MM.1S (cell line): ENCODE results near the gene GFOD1.
"Not testable (repeated sequence)": the region's sequence is repeated elsewhere in the genome, so short reads cannot be mapped to it uniquely, and the experiment has no call there.

Experiments
- DNase-seq: peaks from one replicate; pipeline ENCODE4 v3.0.0-alpha.2; 2015
- H2AFZ ChIP-seq: fragments of 300-600 bp; sonication (generic); 2 replicates; pipeline ENCODE4 v1.6.0; 2016; ENCODE audit warnings: antibody characterized with exemption, low read length
- H3F3A ChIP-seq: fragments of 300-600 bp; sonication (generic); 2 replicates; pipeline ENCODE4 v1.6.1; 2016; ENCODE audit warnings: mild to moderate bottlenecking, antibody characterized with exemption, low read length, moderate library complexity, mixed read lengths; ENCODE audit not compliant: insufficient read depth
- H3K27ac ChIP-seq: fragments of 300-600 bp; sonication (generic); 2 replicates; pipeline ENCODE4 v1.5.1; 2016; ENCODE audit warnings: mild to moderate bottlenecking, low read length
- H3K27me3 ChIP-seq: fragments of 300-600 bp; sonication (generic); replicated peaks from 2 replicates; pipeline ENCODE4 v1.6.0; 2016; ENCODE audit warnings: low read length; ENCODE audit not compliant: insufficient read depth
- H3K36me3 ChIP-seq: fragments of 300-600 bp; sonication (generic); replicated peaks from 2 replicates; pipeline ENCODE4 v1.6.1; 2016; ENCODE audit warnings: mild to moderate bottlenecking, low read length, mixed read lengths; ENCODE audit not compliant: insufficient read depth
- H3K4me1 ChIP-seq: fragments of 300-600 bp; sonication (generic); 2 replicates; pipeline ENCODE4 v1.6.1; 2016; ENCODE audit warnings: low read length, mixed read lengths
- H3K4me2 ChIP-seq: fragments of 300-600 bp; sonication (generic); 2 replicates; pipeline ENCODE4 v1.6.0; 2016; ENCODE audit warnings: low read depth, low read length
- H3K4me3 ChIP-seq: fragments of 300-600 bp; sonication (generic); 2 replicates; pipeline ENCODE4 v1.5.1; 2016; ENCODE audit warnings: low read length, mixed read lengths
- H3K79me2 ChIP-seq: fragments of 300-600 bp; sonication (generic); 2 replicates; pipeline ENCODE4 v1.6.1; 2016; ENCODE audit warnings: mixed run types, low read length, mixed read lengths
- H3K9ac ChIP-seq: fragments of 300-600 bp; sonication (generic); 2 replicates; pipeline ENCODE4 v1.6.1; 2016; ENCODE audit warnings: low read length, mixed read lengths
- H3K9me2 ChIP-seq: fragments of 300-600 bp; sonication (generic); replicated peaks from 2 replicates; pipeline ENCODE4 v1.6.1; 2016; ENCODE audit warnings: mild to moderate bottlenecking, low read length, mixed read lengths; ENCODE audit not compliant: insufficient read depth
- H3K9me3 ChIP-seq: fragments of 300-600 bp; sonication (generic); replicated peaks from 2 replicates; pipeline ENCODE4 v1.6.1; 2016; ENCODE audit warnings: mild to moderate bottlenecking, low read length, mixed read lengths; ENCODE audit not compliant: insufficient read depth
- H4K20me1 ChIP-seq: fragments of 300-600 bp; sonication (generic); 2 replicates; pipeline ENCODE4 v1.6.1; 2016; ENCODE audit warnings: mild to moderate bottlenecking, low read length, moderate library complexity, mixed read lengths; ENCODE audit not compliant: insufficient read depth
- CTCF ChIP-seq: fragments of 300-600 bp; sonication (generic); IDR thresholded peaks from 2 replicates; pipeline ENCODE4 v1.5.1; 2016; ENCODE audit warnings: antibody characterized with exemption, low read length, mixed read lengths
- EZH2 ChIP-seq: fragments of 300-600 bp; sonication (generic); optimal IDR thresholded peaks from 2 replicates; pipeline ENCODE3; 2017; ENCODE audit warnings: low read depth, mild to moderate bottlenecking, antibody characterized with exemption, low read length, mixed read lengths
- EZH2phosphoT487 ChIP-seq: fragments of 300-600 bp; sonication (generic); IDR thresholded peaks from 2 replicates; pipeline ENCODE4 v1.6.1; 2018; ENCODE audit warnings: antibody characterized with exemption, low read length

The GFOD1 gene

DNA sequence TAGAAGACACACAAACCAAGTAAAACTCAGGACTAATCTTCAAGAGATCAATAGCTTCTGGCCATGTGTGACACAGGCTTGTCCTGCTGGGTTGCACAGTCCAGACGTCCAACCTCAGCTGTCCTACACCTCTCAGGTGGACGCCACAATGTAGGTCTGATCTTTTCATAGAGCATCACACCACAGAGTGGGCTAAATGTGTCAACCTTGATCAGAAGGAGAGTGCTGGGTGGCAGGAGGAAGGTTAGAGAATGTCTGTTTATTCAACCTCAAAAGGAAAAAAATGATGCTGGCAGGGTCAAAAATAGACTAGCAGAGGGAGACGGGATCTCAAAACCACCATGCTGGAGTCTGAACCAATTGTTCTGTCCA lies 41.7 kb downstream of the GFOD1 start:
- TF ChIP-seq EZH2phosphoT487 (no peak), CTCF (no peak), EZH2 (no peak)
- Histone ChIP-seq H3K4me1 (peaks cover 6% of the 10 kb centered on the region; the same call in 1 of the 2 replicates), H4K20me1 (no peaks in the 10 kb centered on the region), H3K79me2 (no peaks in the 10 kb centered on the region), H3K9me3 (no peaks in the 10 kb centered on the region), H3F3A (no peaks in the 10 kb centered on the region), H3K36me3 (no peaks in the 10 kb centered on the region), H3K9me2 (no peaks in the 10 kb centered on the region), H2AFZ (no peak overlapping the region), H3K9ac (no peak overlapping the region), H3K27ac (no peak overlapping the region), H3K4me3 (no peak overlapping the region), H3K27me3 (no peaks in the 10 kb centered on the region), H3K4me2 (no peak overlapping the region)
- DNase-seq: no peak

GRCh38 chr6:13445005-13445743 lies 42.2 kb downstream of the GFOD1 start:
- H3K9me3 ChIP-seq: no peaks in the 10 kb centered on the region
- no peaks in the 10 kb centered on the region for H3K79me2 ChIP-seq
- no peak overlapping the region for H2AFZ ChIP-seq
- no peak overlapping the region for H3K4me3 ChIP-seq
- no peaks in the 10 kb centered on the region for H3F3A ChIP-seq
- H3K27ac ChIP-seq: no peak overlapping the region
- no peaks in the 10 kb centered on the region for H3K36me3 ChIP-seq
- no peak for TF ChIP-seq CTCF
- no peak for TF ChIP-seq EZH2phosphoT487
- TF ChIP-seq EZH2: no peak
- no peaks in the 10 kb centered on the region for H4K20me1 ChIP-seq
- H3K4me2 ChIP-seq: no peak overlapping the region
- peaks cover 6% of the 10 kb centered on the region; the same call in 1 of the 2 replicates for H3K4me1 ChIP-seq
- no peak overlapping the region for H3K9ac ChIP-seq
- no peaks in the 10 kb centered on the region for H3K9me2 ChIP-seq
- DNase-seq: no peak
- no peaks in the 10 kb centered on the region for H3K27me3 ChIP-seq

- Histone ChIP-seq H3K4me1 (peaks cover 6% of the 10 kb centered on the region; the same call in 1 of the 2 replicates), H4K20me1 (no peaks in the 10 kb centered on the region), H3F3A (no peaks in the 10 kb centered on the region), H3K9ac (no peak overlapping the region), H3K9me2 (no peaks in the 10 kb centered on the region), H3K36me3 (no peaks in the 10 kb centered on the region), H3K27ac (no peak overlapping the region), H3K9me3 (no peaks in the 10 kb centered on the region), H3K79me2 (no peaks in the 10 kb centered on the region), H2AFZ (no peak overlapping the region), H3K4me3 (no peak overlapping the region), H3K27me3 (no peaks in the 10 kb centered on the region), H3K4me2 (no peak overlapping the region)
- DNase-seq: no peak
- TF ChIP-seq EZH2: no peak
- TF ChIP-seq CTCF: no peak
- no peak for TF ChIP-seq EZH2phosphoT487
Measured at GRCh38 chr6:13444604-13445003, 42.8 kb downstream of the GFOD1 start.

GRCh38 chr6:13443978-13444377 lies 43.4 kb downstream of the GFOD1 start:
- not testable (repeated sequence) for H2AFZ ChIP-seq, H3K27me3 ChIP-seq, H3K4me3 ChIP-seq, H4K20me1 ChIP-seq, H3K27ac ChIP-seq, H3K9ac ChIP-seq, H3K9me3 ChIP-seq, H3K79me2 ChIP-seq, H3K4me2 ChIP-seq, DNase-seq, H3F3A ChIP-seq, H3K9me2 ChIP-seq, H3K36me3 ChIP-seq, H3K4me1 ChIP-seq
